Cardiac septum (tissue), 1 donor: ENCODE data around the gene GPR17. TPM values are rescaled to one million over a fixed set of nuclear protein-coding genes. Genes with fewer than 3 reads are reported as not detected.
A peak's percentile ranks its signal among the peaks of the same experiment; 100 is the strongest.

ENCODE experiments used
- DNase-seq: peaks from one replicate; pipeline ENCODE4 v3.0.0-alpha.2; 2020; ENCODE audit warnings: low spot score
- intact Hi-C: fragments of 100-400 bp; cut with DNase I; formaldehyde crosslinking; loops from one replicate; pipeline ENCODE4 v1.14.0; 2022
- total RNA-seq: library from RNA; stranded (reverse); fragmentation: NEBNext Ultra II Directional; extraction: Animal tissue kit (Norgen Biotek cat#: 25700); gene quantifications from one replicate; pipeline ENCODE4 v1.2.1, GENCODE V29; 2021
- donor health status: DM: no; HTN: no; CAD: no.

GPR17 gene
- total RNA-seq, 1 donor from 2014 or later: 0.19 TPM

DNA sequence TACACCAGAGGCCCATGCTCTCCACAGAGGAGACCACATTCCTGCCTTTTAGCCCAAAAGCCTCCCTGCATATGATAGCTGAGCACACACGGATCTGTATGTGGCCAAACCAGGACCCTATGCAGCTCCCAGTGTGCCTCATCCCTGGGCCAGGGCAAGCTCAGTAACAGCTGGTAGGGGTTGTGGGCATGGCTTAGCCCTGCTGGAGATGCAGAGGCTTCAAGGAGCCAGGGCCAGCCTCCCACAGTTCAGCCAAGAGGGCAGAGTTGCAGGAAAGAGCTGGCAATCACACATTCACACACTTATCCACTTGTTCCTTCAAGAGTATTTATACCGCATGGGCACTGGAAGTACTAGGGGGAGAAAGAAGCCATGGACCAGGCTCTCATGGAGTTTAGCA lies 31.0 kb downstream of the GPR17 start:
- DNase-seq: no peak
- intact Hi-C loops: loop anchor here (10.0 kb wide), 1 partner anchor 272 kb away; no protein-coding TSS in a partner anchor

DNA sequence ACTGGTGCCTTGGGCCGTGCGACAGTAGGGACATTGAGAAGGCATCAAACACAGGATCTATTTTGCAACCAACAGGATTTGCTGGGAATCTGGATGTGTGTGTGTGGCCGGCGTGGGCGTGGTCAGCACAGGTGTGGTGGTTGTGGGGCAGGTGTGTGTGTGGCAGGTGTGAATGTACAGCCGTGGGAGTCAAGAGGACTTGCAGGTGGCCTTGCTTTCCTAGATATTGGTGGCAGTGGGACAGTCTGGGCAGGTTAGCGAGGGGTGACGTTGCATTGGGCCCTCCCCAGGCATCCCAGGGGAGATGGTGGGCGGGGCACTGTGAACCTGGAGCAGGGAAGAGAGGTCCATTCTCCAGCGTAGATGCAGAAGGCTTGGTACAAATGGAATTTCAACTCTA lies 32.6 kb downstream of the GPR17 start:
- intact Hi-C loops: loop anchor here (10.0 kb wide), 1 partner anchor 274 kb away; no protein-coding TSS in a partner anchor
- DNase-seq: peak; percentile 62

DNA sequence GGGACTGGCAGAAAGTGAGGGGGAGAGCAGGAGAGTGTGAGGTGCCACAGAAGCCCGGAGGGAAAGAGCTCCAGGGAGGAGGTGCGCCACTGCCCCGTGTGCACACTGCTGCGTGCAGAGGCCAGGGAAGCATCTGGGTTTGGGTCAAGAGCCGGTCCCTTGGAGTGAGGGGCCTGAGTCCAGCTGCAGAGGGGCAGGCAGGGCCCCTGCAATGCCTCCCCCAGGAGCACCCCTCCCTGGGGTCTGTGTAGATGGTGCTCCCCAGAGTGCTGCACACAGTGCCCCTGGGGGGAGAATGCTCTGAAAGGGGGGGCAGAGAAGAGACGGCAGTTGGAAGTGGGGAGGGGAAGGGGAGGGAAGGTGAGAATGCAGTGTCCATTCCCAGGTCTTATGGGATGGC lies 33.0 kb downstream of the GPR17 start:
- intact Hi-C loops: loop anchor here (10.0 kb wide), 1 partner anchor 274 kb away; no protein-coding TSS in a partner anchor
- DNase-seq: peak; percentile 67

DNA sequence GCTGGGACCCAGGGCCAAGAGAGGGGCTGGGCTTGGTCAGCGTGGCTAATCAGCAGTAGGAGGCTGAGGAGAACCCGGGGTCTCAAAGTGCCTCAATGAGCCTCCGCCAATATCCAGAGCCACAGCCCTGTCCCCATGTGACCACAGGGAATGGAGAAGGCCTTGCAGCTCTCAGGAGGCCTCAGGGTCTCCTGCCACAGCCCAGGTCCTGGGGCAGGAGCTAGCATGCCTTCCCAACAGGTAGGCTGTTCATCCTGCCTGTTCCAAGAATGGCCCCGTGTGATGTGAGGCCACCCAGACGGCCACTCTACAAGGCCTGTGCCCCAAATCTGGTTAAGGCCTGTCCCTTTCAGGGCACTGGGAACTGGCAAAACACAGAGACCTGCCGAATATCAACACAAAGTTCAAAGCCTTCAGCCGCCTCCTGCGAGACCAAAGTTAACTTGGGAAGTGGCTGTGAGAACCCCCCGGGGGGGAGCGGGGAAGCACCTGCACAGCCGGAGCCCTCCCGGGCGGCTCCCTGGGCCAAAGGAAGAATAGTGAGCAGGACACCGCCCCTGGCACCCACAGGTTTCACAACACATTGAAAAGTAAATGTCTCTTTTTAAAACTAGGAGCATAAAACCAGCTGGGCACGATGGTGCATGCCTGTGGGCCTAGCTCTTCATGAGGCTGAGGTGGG lies 33.9 kb downstream of the GPR17 start:
- no peak for DNase-seq
- intact Hi-C loops: loop anchor here (5.0 to 10.0 kb wide), 2 partner anchors 33 to 275 kb away; partner anchors contain the start of gene GPR17

DNA sequence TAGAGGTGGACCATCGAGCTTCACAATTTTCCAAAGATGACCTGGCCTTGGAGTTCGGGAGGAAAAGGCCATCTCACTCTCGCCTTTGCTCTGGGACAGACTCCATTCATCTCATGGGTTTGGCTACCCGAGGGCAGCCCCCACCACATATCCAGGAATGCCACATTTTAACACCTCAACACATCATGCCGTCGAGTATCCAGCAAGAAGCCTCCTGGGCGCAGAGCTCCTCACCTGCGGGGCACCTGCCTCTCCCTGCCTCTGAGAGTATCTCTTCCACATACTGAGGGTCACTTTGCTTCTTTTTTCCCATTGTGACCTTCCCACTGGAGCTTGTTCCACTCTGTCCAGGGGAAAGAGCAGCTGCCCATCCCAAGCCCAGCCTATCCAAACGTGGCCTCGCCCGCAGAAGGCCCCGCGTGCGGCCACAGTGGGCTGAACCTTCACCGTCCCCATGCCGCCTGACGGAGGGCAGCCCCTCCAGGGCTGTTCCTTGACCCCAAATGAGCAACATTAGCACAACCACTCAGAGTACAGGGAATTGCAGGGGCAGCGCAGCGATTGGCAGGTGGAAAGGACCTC lies 34.8 kb downstream of the GPR17 start:
- DNase-seq: no peak
- intact Hi-C loops: loop anchor here (5.0 kb wide), 1 partner anchor 33 kb away; the partner anchor contains the start of gene GPR17

DNA sequence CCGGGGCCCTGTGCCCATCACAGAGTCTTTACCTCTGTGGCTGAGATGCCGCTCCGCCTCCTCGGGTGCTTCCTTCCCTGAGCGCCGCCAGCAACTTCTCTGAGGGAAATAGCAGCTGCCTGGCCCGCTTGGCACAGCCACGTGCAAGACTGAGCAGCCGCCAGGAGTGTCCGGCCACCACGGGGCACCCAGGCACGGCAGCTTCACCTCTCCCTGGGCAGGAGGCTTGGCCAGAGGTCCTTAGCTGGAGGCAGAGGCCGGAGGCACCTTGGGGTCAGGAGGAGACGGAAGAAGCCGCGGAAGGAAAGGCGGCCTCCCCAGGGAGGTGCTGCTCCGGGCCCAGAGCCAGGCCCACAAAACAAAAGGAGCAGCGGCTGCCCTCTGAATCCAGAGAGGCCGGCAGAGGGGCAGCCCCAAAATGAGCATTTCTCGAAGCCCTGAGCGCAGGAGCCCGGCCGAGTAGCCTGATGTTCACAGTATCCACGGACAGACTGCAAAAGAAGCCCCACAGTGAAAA lies 35.4 kb downstream of the GPR17 start:
- intact Hi-C loops: loop anchor here (5.0 kb wide), 1 partner anchor 34 kb away; the partner anchor contains the start of gene GPR17
- DNase-seq: no peak

DNA sequence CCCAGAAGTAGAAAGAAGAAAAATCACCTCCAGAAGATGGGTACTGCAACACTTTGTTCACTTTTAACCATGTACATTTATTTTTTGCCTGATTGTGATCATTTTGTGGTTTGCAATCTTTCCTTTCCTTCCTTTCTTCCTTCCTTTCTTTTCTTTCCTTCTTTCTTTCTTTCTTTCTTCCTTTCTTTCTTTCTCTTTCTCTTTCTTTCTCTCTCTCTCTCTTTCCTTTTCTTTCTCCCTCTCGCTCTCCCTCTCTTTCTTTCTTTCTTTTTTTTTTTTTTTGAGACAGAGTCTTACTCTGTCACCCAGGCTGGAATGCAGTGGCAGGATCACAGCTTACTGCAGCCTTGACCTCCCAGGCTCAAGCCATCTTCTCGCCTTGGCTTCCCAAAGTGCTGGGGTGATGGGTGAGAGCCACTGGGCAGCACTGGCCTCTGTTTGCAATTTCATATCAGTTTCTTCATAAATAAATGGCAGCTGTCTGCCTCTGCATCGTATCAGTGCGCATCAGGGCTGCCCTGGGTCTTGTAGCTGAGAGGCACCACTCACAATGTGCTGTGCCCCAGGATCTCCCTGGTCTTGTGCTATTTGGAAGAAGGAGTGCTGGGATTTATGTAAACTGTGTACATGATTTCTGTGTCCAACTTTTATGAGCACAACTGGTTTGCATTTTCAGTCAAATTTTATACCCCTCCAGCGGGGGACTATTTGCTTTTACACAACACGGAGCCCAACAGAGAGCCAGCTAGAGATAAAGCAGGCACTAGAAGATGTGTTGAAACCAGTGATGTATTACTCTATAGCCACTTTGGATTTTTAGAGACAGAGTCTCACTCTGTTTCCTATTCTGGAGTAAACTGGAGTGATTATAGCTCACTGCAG lies 36.3 kb downstream of the GPR17 start:
- no peak for DNase-seq
- intact Hi-C loops: loop anchor here (5.0 kb wide), 1 partner anchor 35 kb away; the partner anchor contains the start of gene GPR17

DNA sequence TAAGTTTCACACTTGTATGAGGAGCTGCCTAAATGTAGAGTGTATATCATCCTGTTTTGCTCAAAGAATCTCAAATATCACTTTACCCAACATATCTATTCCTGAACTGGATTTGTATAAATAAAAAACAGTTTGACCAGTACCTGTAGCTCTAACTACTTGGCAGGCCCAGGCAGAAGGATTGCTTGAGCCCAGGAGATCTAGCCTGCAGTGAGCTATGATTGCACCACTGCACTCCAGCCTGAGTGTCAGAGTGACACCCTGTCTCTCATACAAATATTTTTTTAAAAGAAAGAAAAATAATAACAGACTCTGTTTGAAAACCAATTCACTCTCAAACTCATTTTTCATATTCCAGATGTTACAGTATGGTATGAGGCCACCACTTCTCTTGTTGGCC lies 37.1 kb downstream of the GPR17 start:
- intact Hi-C loops: loop anchor here (5.0 kb wide), 1 partner anchor 36 kb away; the partner anchor contains the start of gene GPR17
- no peak for DNase-seq

DNA sequence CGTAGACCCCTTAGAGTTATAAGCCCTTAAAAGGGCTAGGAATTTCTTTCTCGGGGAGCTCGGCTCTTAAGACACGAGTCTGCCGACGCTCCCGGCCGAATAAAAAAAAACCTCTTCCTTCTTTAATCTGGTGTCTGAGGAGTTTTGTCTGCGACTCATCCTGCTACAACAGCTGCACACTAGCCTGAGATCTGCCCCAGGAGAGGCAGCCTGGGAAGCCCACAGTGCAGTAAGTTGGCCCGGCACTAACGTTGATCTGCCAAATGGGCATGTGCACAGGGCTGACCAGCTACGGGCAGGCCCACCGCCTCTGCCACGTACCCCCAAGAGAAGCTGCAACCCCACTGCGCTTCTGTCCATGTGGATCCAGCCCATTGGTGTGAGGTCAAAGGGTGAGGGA lies 37.8 kb downstream of the GPR17 start:
- intact Hi-C loops: loop anchor here (5.0 kb wide), 1 partner anchor 36 kb away; the partner anchor contains the start of gene GPR17

DNA sequence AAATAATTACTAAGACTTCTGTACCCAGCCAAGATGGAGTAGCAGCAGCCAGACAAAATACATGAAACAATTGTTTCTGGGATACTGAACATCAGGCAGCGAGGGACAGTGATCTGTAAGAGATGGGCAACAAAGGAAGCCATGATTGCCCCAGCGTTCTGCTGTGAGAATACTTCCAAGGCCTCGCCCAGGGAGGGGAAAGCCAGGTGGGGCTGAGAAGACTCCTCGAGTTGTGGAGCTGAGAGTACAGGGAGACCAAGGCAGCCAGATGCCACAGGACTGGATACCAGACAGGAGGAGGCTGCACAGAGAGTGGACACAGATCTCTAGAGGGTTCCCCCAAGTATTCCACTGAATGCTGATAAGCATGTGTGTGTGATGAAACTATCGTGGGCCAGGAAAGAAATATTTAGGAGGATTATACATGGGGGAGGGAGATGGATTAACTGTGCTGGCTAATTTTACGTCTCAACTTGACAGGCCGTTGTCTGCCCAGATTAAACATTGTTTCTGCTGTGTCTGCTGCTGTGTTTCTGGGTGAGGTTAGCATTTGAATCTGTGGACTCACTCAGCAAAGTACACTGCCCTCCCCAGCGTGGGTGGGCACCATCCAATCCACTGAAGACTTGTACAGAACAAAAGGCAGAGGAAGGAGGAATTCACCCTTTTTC lies 39.6 kb downstream of the GPR17 start:
- DNase-seq: no peak
- intact Hi-C loops: no loop called here

More for the DNA sequence above, 37.8 kb downstream of the GPR17 start:
- DNase-seq: no peak

DNA sequence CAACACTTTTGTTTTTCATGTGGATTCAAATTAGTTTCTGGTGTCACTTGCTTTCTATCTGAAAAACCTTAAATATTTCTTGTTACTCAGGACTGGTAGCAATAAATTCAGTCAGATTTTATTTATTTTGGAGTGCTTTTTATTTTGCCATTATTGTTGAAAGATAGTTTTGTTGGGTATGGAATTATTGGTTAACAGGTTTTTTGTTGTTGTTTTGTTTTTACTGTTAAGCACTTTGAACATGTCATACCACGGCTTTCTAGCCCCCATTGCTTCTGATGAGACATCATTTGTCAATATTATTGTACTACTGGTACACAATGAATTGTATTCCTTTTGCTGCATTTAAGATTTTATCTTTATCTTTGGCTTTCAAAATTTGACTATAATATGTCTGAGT lies 42.5 kb downstream of the GPR17 start:
- no peak for DNase-seq
- intact Hi-C loops: no loop called here

DNA sequence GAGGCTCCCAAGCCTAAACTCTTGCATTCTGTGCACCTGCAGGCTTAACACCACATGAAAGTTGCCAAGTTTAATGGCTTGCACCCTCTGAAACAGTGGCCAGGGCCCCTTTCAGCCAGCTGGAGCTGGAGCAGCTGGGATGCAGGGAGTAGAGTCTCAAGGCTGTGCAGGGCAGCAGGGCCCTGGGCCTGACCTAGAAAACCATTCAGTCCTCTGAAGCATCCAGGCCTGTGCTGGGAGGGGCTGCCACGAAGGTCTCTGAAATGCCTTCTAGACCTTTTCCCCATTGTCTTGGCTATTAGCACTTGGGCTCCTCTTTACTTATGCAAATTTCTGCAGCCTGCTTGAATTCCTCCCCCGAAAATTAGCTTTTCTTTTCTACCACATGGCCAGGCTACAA lies 44.7 kb downstream of the GPR17 start:
- DNase-seq: no peak
- intact Hi-C loops: loop anchor here (5.0 kb wide), 1 partner anchor 98 kb away; no protein-coding TSS in a partner anchor

DNA sequence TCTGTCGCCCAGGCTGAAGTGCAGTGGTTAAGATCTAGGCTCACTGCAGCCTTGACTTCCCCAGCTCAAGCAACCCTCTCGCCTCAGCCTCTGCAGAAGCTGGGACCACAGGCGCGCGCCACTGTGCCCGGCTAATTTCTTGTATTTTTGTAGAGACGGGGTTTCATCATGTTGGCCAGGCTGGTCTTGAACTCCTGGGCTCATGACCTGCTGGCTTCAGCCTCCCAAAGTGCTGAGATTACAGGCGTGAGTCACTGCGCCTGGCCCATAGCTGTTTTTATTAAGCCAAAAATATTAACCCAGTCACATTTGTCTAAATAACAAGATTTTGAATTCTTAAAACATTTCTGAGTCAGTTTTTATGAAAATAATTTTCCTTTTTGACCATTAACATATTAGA lies 49.0 kb downstream of the GPR17 start:
- intact Hi-C loops: loop anchor here (5.0 kb wide), 1 partner anchor 103 kb away; no protein-coding TSS in a partner anchor
- no peak for DNase-seq

DNA sequence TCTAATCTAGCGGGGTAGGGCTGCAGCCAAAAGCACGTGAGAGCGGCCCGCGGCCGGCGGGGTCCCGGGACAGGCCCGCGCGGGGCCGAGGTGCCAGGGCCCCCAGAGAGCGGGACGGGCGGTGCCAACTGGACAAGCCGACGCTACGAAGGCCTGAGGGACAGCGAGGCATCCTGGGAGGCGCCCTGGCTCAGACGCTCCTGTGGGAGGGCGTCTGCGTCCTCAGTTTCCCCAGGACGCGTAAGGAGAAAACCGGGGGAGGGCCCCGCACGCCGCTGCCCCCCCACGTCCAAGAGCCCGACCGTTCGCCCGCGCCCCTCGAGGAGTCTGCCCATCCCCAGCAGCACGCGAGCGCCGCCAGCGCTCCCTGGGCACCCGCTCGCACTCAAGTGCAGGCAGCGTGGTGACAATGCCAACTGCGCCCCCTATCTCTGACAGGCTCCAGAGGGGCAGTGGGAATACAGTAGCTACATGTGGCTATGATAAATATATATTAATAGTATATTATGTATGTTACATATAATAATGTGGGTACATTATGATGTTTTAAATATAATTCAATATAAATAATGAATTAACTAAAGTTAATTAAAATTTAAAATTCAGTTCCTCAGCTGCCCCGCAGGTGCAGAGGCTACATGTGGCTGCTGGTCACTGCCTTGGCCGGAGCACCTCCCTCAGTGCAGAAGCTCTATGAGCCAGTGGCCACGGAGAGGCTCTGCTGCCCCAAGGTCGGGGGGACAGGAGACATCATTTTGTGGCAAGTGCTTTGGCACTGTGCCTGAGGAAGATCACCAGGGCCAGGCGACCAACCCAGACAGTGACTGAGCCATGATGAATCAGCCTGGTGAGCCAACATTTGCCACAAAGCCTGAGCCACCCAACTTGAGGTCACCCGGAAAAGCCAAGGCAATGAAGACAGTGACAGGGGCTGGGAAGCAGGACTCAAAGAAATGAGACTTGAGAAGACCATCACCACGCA lies 49.8 kb downstream of the GPR17 start:
- DNase-seq: no peak
- intact Hi-C loops: no loop called here

DNA sequence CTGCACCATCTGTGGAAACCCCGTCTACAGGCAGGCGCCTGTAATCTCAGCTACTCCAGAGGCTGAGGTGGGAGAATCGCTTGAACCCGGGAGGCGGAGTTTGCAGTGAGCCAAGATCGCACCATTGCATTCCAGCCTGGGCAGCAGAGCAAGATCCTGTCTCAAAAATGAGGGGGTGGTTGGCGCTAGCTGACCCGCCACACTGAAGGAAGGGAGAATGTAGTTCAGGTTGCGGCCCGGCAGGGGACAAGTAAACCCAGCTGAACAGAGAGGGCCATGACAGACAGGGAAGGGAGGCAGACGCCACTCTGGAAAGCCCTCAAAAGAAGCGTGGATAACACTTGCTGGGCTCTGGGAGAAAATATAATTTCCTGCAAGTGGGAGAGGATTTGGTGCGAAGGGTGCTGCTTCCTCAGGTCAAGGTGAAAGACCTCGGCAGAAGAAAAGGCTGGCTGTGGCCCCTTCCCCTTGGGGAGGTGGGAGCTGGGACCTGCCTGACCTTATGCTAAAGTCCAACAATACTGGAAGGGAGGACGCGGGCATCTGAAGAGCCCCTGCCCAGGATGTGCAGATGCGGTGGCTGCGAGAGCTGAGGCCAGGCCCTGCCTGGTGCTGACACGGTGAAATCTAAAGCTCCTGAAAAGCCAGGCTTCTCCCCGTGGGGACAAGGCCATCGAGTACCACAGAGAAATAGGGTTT lies 51.7 kb downstream of the GPR17 start:
- no peak for DNase-seq

DNA sequence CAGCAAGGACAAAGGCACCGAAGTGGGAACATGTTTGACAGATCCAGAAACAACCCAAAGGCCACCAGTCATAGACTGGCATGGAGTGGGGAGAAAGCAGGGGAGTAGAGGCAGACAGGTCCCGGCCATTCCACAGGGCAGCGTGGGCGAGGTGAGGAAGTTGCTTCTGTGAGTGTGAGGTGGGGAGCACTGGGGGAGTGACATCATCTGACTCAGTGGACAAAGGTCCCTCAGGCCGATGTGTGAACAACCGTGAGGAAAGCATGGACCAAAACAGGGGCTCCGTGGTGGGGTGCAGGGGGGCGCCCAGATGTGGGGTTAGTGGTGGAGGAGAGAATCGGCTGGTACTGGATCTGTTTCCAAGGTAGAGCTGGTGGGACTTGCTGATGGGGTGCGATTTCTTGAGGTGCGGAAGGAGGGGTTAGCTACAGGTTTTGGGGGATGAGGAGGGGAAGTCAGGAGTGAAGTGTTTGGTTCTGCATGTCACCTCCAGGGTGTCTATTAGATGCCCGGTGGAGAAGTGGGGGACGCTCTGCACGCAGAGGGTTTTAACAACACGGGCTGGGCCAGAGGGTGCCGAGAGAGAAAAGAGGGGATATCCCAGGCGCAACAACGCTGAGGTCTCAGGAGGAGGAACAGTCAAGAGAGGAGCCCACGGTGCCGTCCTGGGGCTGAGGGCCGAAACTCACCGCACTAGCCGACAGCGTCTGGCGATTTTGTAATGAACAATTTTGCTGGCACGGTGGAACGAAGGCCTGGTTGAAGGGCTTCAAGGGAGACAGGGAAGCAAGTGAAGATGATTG lies 52.8 kb downstream of the GPR17 start:
- DNase-seq: no peak
- intact Hi-C loops: no loop called here

More for the DNA sequence above, 51.7 kb downstream of the GPR17 start:
- intact Hi-C loops: no loop called here
